Neutrophil (primary cell): ENCODE measurements around the gene CFAP54.

Source experiments
- H3K27ac ChIP-seq: fragments of 200-600 bp; sonication (generic); 2 replicates; pipeline ENCODE4 v1.5.1; 2016; ENCODE audit warnings: mild to moderate bottlenecking, moderate library complexity
- H3K27me3 ChIP-seq: fragments of 200-600 bp; sonication (generic); 2 replicates; pipeline ENCODE4 v1.6.0; 2016; ENCODE audit warnings: mild to moderate bottlenecking
- H3K36me3 ChIP-seq: fragments of 200-600 bp; sonication (generic); 2 replicates; pipeline ENCODE4 v1.5.1; 2017
- H3K4me1 ChIP-seq, 2 experiments: fragments of 200-600 bp in 1 of 2; sonication (generic) in 1 of 2; 1 replicate in 1 of 2; 2 replicates in 1 of 2; pipeline versions ENCODE4 v1.5.1 to v1.6.1; 2013 to 2016; ENCODE audit warnings: low read depth in 1 of 2, low read length in 1 of 2, mild to moderate bottlenecking in 1 of 2, moderate library complexity in 1 of 2; ENCODE audit not compliant: control insufficient read depth in 1 of 2, insufficient read depth in 1 of 2
- H3K4me3 ChIP-seq, 2 experiments: fragments of 200-600 bp in 1 of 2; sonication (generic) in 1 of 2; 1 replicate in 1 of 2; 2 replicates in 1 of 2; pipeline ENCODE4 v1.5.1; 2013 to 2016; ENCODE audit warnings: low read depth in 1 of 2, low read length in 1 of 2, mild to moderate bottlenecking in 1 of 2, moderate library complexity in 1 of 2
- H3K9me3 ChIP-seq: fragments of 200-600 bp; sonication (generic); 2 replicates; pipeline ENCODE4 v1.5.1; 2016
- CTCF ChIP-seq: fragments of 200-600 bp; sonication (generic); IDR thresholded peaks from 2 replicates; pipeline ENCODE4 v1.5.1; 2016; ENCODE audit warnings: antibody characterized with exemption

CFAP54 gene

DNA sequence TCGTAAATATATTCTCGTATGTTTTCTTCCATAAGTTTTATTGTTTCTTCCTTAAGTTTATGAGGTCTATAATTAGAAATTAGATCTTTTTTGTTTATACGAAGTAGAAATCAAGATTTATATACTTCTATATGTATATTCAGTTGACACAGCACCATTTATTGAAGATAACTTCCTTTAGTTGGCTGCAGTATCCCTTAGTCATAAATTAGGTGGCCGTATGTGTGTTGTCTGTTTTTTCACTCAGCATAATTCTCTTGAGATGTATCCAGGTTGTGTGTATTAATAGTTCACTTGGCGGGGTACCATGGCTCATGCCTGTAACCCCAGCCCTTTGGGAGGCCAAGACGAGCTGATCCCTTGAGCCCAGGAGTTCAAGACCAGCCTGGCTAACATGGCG lies 40.5 kb downstream of the CFAP54 start:
- Histone ChIP-seq H3K36me3 (no peaks in the 10 kb centered on the region), H3K27me3 (peaks cover 5% of the 10 kb centered on the region), H3K4me3 (no peak overlapping the region), H3K4me1 (no peaks in the 10 kb centered on the region), H3K9me3 (no peaks in the 10 kb centered on the region), H3K27ac (no peak overlapping the region)
- TF ChIP-seq CTCF = no peak

DNA sequence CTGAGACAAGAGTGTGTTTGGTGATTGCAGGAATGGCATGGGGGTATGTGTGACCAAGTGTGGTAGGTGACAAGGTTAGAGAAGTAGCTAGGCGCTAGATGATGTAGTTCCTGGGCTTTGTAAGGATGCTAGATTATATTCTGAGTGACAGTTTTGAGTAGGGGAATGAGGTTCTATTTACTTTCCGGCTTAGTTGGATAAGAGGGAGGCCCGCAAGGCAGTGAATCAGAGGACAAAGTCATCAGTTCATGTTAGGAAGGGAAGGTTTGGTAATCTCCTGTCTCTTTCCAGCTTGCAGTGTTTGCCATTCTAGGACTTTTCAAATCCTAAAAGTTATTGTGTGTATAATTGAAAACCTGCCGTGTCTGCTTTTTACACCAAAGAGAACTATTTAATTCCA lies 45.0 kb downstream of the CFAP54 start:
- Histone ChIP-seq H3K27me3 (no peaks in the 10 kb centered on the region), H3K27ac (no peak overlapping the region), H3K9me3 (no peaks in the 10 kb centered on the region), H3K4me3 (no peak overlapping the region), H3K4me1 (no peaks in the 10 kb centered on the region), H3K36me3 (no peaks in the 10 kb centered on the region)
- TF ChIP-seq CTCF = no peak

- no peak for TF ChIP-seq CTCF
- Histone ChIP-seq H3K4me3 (no peak overlapping the region), H3K27ac (no peak overlapping the region), H3K27me3 (no peaks in the 10 kb centered on the region), H3K4me1 (no peaks in the 10 kb centered on the region), H3K9me3 (no peaks in the 10 kb centered on the region), H3K36me3 (no peaks in the 10 kb centered on the region)
These were observed 59.0 kb downstream of the CFAP54 start for GRCh38 chr12:96548384-96548783.

DNA sequence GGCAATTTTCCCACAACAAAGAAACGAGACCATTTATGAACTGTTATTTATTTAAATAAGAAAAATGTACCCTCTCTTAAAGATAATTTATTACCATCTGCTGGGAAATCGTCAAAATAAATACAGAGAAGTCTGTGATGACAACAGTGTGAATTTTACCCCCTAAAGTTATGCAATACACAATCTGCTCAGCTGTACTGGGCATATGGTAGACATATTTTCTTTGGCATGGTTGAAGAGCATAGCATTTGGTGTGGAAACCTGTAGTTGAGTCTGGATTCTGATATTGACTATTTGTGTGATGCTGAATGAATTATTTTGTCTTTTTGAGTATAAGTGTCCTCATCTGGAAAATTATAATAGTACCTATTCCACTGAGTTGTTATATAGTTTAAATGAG lies 60.0 kb downstream of the CFAP54 start:
- Histone ChIP-seq H3K27me3 (no peaks in the 10 kb centered on the region), H3K27ac (no peak overlapping the region), H3K4me3 (no peak overlapping the region), H3K9me3 (no peaks in the 10 kb centered on the region), H3K4me1 (no peaks in the 10 kb centered on the region), H3K36me3 (no peaks in the 10 kb centered on the region)
- TF ChIP-seq CTCF = no peak

DNA sequence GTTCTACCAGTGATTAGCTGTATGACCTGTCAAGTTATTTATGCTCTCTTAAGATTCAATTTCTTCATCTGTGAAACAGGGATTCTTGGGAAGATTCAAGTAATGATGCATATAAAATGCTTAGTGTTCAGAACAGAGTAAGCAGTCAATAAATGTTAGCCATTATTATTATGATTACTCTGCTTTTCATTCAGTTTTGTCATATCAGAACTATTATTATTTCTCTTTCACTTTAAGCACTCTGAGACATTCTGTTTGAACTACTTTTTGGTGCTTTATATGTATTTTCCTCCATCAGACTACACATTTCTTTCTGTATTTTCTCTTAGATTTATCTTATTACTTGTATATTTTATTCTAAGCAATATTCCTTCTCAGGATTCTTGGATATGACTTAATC lies 81.2 kb downstream of the CFAP54 start:
- no peak overlapping the region for H3K27ac ChIP-seq
- H3K9me3 ChIP-seq = no peaks in the 10 kb centered on the region
- no peak overlapping the region for H3K4me3 ChIP-seq
- H3K27me3 ChIP-seq = peaks cover 11% of the 10 kb centered on the region
- no peak for TF ChIP-seq CTCF
- no peaks in the 10 kb centered on the region for H3K4me1 ChIP-seq
- no peaks in the 10 kb centered on the region for H3K36me3 ChIP-seq
